ENCODE data around the gene LYPD6B. TPM values are rescaled to one million over a fixed set of nuclear protein-coding genes. Genes with fewer than 3 reads are reported as not detected.
"Not testable (repeated sequence)": the region's sequence is repeated elsewhere in the genome, so short reads cannot be mapped to it uniquely, and the experiment has no call there.

Gene LYPD6B
- total and polyA plus RNA-seq, 4 donors, result 5.7 to 11.0 (median 8.9) TPM

- Histone ChIP-seq H3K27ac (ENCODE audit: low read depth, low read length) (no peak overlapping the region), H3K36me3 (ENCODE audit: control insufficient read depth, insufficient read depth, low read length) (no peaks in the 10 kb centered on the region), H3K27me3 (ENCODE audit: control insufficient read depth, insufficient read depth, low read length) (no peaks in the 10 kb centered on the region), H3K9me3 (ENCODE audit: control insufficient read depth, insufficient read depth, low read length) (no peaks in the 10 kb centered on the region), H3K4me1 (ENCODE audit: control insufficient read depth, insufficient read depth, low read length) (no peaks in the 10 kb centered on the region), H3K4me3 (ENCODE audit: low read depth, low read length) (no peak overlapping the region)
- DNase-seq (ENCODE audit: low read depth in 4 of 6, low spot score in 6 of 6), result peak in 2 of 6 donors; percentile 36 to 85
- WGBS (ENCODE audit: insufficient coverage), result 3% methylated on average over 6 of the region's 9 CpGs
Observed at GRCh38 chr2:149221898-149222297, 183.4 kb downstream of the LYPD6B start.

GRCh38 chr2:149223472-149224095 lies 185.1 kb downstream of the LYPD6B start:
- no peak overlapping the region for H3K27ac ChIP-seq (ENCODE audit: low read depth, low read length)
- DNase-seq (ENCODE audit: low read depth in 4 of 6, low spot score in 6 of 6), result no peak
- H3K4me1 ChIP-seq (ENCODE audit: control insufficient read depth, insufficient read depth, low read length), result no peaks in the 10 kb centered on the region

GRCh38 chr2:149224543-149224942 lies 186.0 kb downstream of the LYPD6B start:
- no peaks in the 10 kb centered on the region for H3K9me3 ChIP-seq (ENCODE audit: control insufficient read depth, insufficient read depth, low read length)
- H3K4me1 ChIP-seq (ENCODE audit: control insufficient read depth, insufficient read depth, low read length), result no peaks in the 10 kb centered on the region
- no peak for DNase-seq (ENCODE audit: low read depth in 4 of 6, low spot score in 6 of 6)
- WGBS (ENCODE audit: insufficient coverage), result 80% methylated on average over 1 of the region's 5 CpGs
- H3K27ac ChIP-seq (ENCODE audit: low read depth, low read length), result no peak overlapping the region
- H3K27me3 ChIP-seq (ENCODE audit: control insufficient read depth, insufficient read depth, low read length), result no peaks in the 10 kb centered on the region
- H3K36me3 ChIP-seq (ENCODE audit: control insufficient read depth, insufficient read depth, low read length), result no peaks in the 10 kb centered on the region
- H3K4me3 ChIP-seq (ENCODE audit: low read depth, low read length), result no peak overlapping the region

More at GRCh38 chr2:149223472-149224095, 185.1 kb downstream of the LYPD6B start:
- H3K36me3 ChIP-seq (ENCODE audit: control insufficient read depth, insufficient read depth, low read length), result no peaks in the 10 kb centered on the region
- 83% methylated on average over 1 of the region's 2 CpGs for WGBS (ENCODE audit: insufficient coverage)
- H3K27me3 ChIP-seq (ENCODE audit: control insufficient read depth, insufficient read depth, low read length), result no peaks in the 10 kb centered on the region
- H3K4me3 ChIP-seq (ENCODE audit: low read depth, low read length), result no peak overlapping the region
- no peaks in the 10 kb centered on the region for H3K9me3 ChIP-seq (ENCODE audit: control insufficient read depth, insufficient read depth, low read length)

GRCh38 chr2:149225446-149225845 lies 186.9 kb downstream of the LYPD6B start:
- Histone ChIP-seq H3K36me3 (ENCODE audit: control insufficient read depth, insufficient read depth, low read length) (no peaks in the 10 kb centered on the region), H3K4me1 (ENCODE audit: control insufficient read depth, insufficient read depth, low read length) (no peaks in the 10 kb centered on the region), H3K9me3 (ENCODE audit: control insufficient read depth, insufficient read depth, low read length) (no peaks in the 10 kb centered on the region), H3K27me3 (ENCODE audit: control insufficient read depth, insufficient read depth, low read length) (no peaks in the 10 kb centered on the region), H3K27ac (ENCODE audit: low read depth, low read length) (no peak overlapping the region), H3K4me3 (ENCODE audit: low read depth, low read length) (no peak overlapping the region)
- WGBS (ENCODE audit: insufficient coverage), result no CpG with 5 or more reads among the region's 2 CpGs
- DNase-seq (ENCODE audit: low read depth in 4 of 6, low spot score in 6 of 6), result peak in 2 of 6 donors; percentile 29 to 37

- no peak for DNase-seq (ENCODE audit: low read depth in 4 of 6, low spot score in 6 of 6)
- WGBS (ENCODE audit: insufficient coverage), result 86% methylated on average over 1 of the region's 6 CpGs
- H3K9me3 ChIP-seq (ENCODE audit: control insufficient read depth, insufficient read depth, low read length), result no peaks in the 10 kb centered on the region
- no peak overlapping the region for H3K27ac ChIP-seq (ENCODE audit: low read depth, low read length)
- H3K4me3 ChIP-seq (ENCODE audit: low read depth, low read length), result no peak overlapping the region
- H3K36me3 ChIP-seq (ENCODE audit: control insufficient read depth, insufficient read depth, low read length), result no peaks in the 10 kb centered on the region
- H3K27me3 ChIP-seq (ENCODE audit: control insufficient read depth, insufficient read depth, low read length), result no peaks in the 10 kb centered on the region
- H3K4me1 ChIP-seq (ENCODE audit: control insufficient read depth, insufficient read depth, low read length), result no peaks in the 10 kb centered on the region
Observed at GRCh38 chr2:149226790-149227189, 188.3 kb downstream of the LYPD6B start.

- Histone ChIP-seq H3K27ac (ENCODE audit: low read depth, low read length) (no peak overlapping the region), H3K4me1 (ENCODE audit: control insufficient read depth, insufficient read depth, low read length) (no peaks in the 10 kb centered on the region), H3K36me3 (ENCODE audit: control insufficient read depth, insufficient read depth, low read length) (no peaks in the 10 kb centered on the region), H3K9me3 (ENCODE audit: control insufficient read depth, insufficient read depth, low read length) (no peaks in the 10 kb centered on the region), H3K27me3 (ENCODE audit: control insufficient read depth, insufficient read depth, low read length) (no peaks in the 10 kb centered on the region), H3K4me3 (ENCODE audit: low read depth, low read length) (no peak overlapping the region)
- 88% methylated on average over 3 of the region's 3 CpGs for WGBS (ENCODE audit: insufficient coverage)
- DNase-seq (ENCODE audit: low read depth in 4 of 6, low spot score in 6 of 6), result no peak
Observed at GRCh38 chr2:149235816-149236375, 197.4 kb downstream of the LYPD6B start.

GRCh38 chr2:149236410-149236809 lies 197.9 kb downstream of the LYPD6B start:
- no peaks in the 10 kb centered on the region for H3K36me3 ChIP-seq (ENCODE audit: control insufficient read depth, insufficient read depth, low read length)
- WGBS (ENCODE audit: insufficient coverage), result 86% methylated on average over 1 of the region's 2 CpGs

GRCh38 chr2:149246186-149246585 lies 207.7 kb downstream of the LYPD6B start:
- Histone ChIP-seq H3K4me3 (ENCODE audit: low read depth, low read length) (no peak overlapping the region), H3K27me3 (ENCODE audit: control insufficient read depth, insufficient read depth, low read length) (no peaks in the 10 kb centered on the region), H3K9me3 (ENCODE audit: control insufficient read depth, insufficient read depth, low read length) (no peaks in the 10 kb centered on the region), H3K36me3 (ENCODE audit: control insufficient read depth, insufficient read depth, low read length) (no peaks in the 10 kb centered on the region), H3K4me1 (ENCODE audit: control insufficient read depth, insufficient read depth, low read length) (no peaks in the 10 kb centered on the region), H3K27ac (ENCODE audit: low read depth, low read length) (no peak overlapping the region)
- WGBS (ENCODE audit: insufficient coverage), result no CpG with 5 or more reads among the region's 3 CpGs
- peak in 1 of 6 donors; percentile 77 for DNase-seq (ENCODE audit: low read depth in 4 of 6, low spot score in 6 of 6)

More at GRCh38 chr2:149236410-149236809, 197.9 kb downstream of the LYPD6B start:
- Histone ChIP-seq H3K27ac (ENCODE audit: low read depth, low read length) (no peak overlapping the region), H3K4me1 (ENCODE audit: control insufficient read depth, insufficient read depth, low read length) (no peaks in the 10 kb centered on the region), H3K27me3 (ENCODE audit: control insufficient read depth, insufficient read depth, low read length) (no peaks in the 10 kb centered on the region), H3K9me3 (ENCODE audit: control insufficient read depth, insufficient read depth, low read length) (no peaks in the 10 kb centered on the region), H3K4me3 (ENCODE audit: low read depth, low read length) (no peak overlapping the region)
- DNase-seq (ENCODE audit: low read depth in 4 of 6, low spot score in 6 of 6), result no peak

- WGBS (ENCODE audit: insufficient coverage), result no CpG with 5 or more reads among the region's 3 CpGs
- H3K27ac ChIP-seq (ENCODE audit: low read depth, low read length); H3K4me1 ChIP-seq (ENCODE audit: control insufficient read depth, insufficient read depth, low read length); H3K4me3 ChIP-seq (ENCODE audit: low read depth, low read length); H3K36me3 ChIP-seq (ENCODE audit: control insufficient read depth, insufficient read depth, low read length); DNase-seq (ENCODE audit: low read depth in 4 of 6, low spot score in 6 of 6); H3K9me3 ChIP-seq (ENCODE audit: control insufficient read depth, insufficient read depth, low read length); H3K27me3 ChIP-seq (ENCODE audit: control insufficient read depth, insufficient read depth, low read length): not testable (repeated sequence)
Observed at GRCh38 chr2:149251436-149251835, 212.9 kb downstream of the LYPD6B start.

- not testable (repeated sequence) for H3K27ac ChIP-seq (ENCODE audit: low read depth, low read length); H3K4me3 ChIP-seq (ENCODE audit: low read depth, low read length); H3K9me3 ChIP-seq (ENCODE audit: control insufficient read depth, insufficient read depth, low read length); H3K27me3 ChIP-seq (ENCODE audit: control insufficient read depth, insufficient read depth, low read length); H3K36me3 ChIP-seq (ENCODE audit: control insufficient read depth, insufficient read depth, low read length); DNase-seq (ENCODE audit: low read depth in 4 of 6, low spot score in 6 of 6); H3K4me1 ChIP-seq (ENCODE audit: control insufficient read depth, insufficient read depth, low read length)
- 82% methylated on average over 3 of the region's 3 CpGs for WGBS (ENCODE audit: insufficient coverage)
Observed at GRCh38 chr2:149256877-149257276, 218.4 kb downstream of the LYPD6B start.

All from spinal cord (tissue), 10 donors.